Hepatocyte (in vitro differentiated cells): ENCODE results near the gene REELD1. TPM values are rescaled to one million over a fixed set of nuclear protein-coding genes. Genes with fewer than 3 reads are reported as not detected.
A peak's percentile ranks its signal among the peaks of the same experiment; 100 is the strongest.

Experiments
- DNase-seq: peaks from one replicate; pipeline ENCODE4 v3.0.0-alpha.2; 2016; ENCODE audit warnings: low spot score
- H2AFZ ChIP-seq: fragments of 200-600 bp; sonication (generic); 2 replicates; pipeline ENCODE4 v1.6.0; 2016; ENCODE audit warnings: antibody characterized with exemption, mild to moderate bottlenecking
- H3K27ac ChIP-seq: fragments of 200-600 bp; sonication (generic); 2 replicates; pipeline ENCODE4 v1.5.1; 2016; ENCODE audit warnings: mild to moderate bottlenecking
- H3K27me3 ChIP-seq: fragments of 200-600 bp; sonication (generic); 2 replicates; pipeline ENCODE4 v1.6.1; 2016
- H3K36me3 ChIP-seq: fragments of 200-600 bp; sonication (generic); replicated peaks from 2 replicates; pipeline ENCODE4 v1.5.1; 2016; ENCODE audit warnings: low read depth; ENCODE audit not compliant: insufficient read depth
- H3K4me1 ChIP-seq: fragments of 200-600 bp; sonication (generic); 2 replicates; pipeline ENCODE4 v1.5.1; 2016; ENCODE audit warnings: mild to moderate bottlenecking, moderate library complexity; ENCODE audit not compliant: insufficient read depth
- H3K4me2 ChIP-seq: fragments of 200-600 bp; sonication (generic); 2 replicates; pipeline ENCODE4 v1.6.0; 2016
- H3K4me3 ChIP-seq: fragments of 200-600 bp; sonication (generic); 2 replicates; pipeline ENCODE4 v1.5.1; 2016; ENCODE audit warnings: mild to moderate bottlenecking
- H3K79me2 ChIP-seq: fragments of 200-600 bp; sonication (generic); 2 replicates; pipeline ENCODE4 v1.6.0; 2017; ENCODE audit warnings: mild to moderate bottlenecking
- H3K9me2 ChIP-seq: fragments of 200-600 bp; sonication (generic); replicated peaks from 2 replicates; pipeline ENCODE4 v1.6.0; 2017; ENCODE audit warnings: mild to moderate bottlenecking; ENCODE audit not compliant: insufficient read depth
- H3K9me3 ChIP-seq: fragments of 200-600 bp; sonication (generic); 2 replicates; pipeline ENCODE4 v1.5.1; 2016; ENCODE audit warnings: low read depth, mild to moderate bottlenecking
- H4K20me1 ChIP-seq: fragments of 200-600 bp; sonication (generic); 2 replicates; pipeline ENCODE4 v1.6.0; 2016; ENCODE audit warnings: mild to moderate bottlenecking; ENCODE audit not compliant: insufficient read depth, poor library complexity, severe bottlenecking
- CTCF ChIP-seq: fragments of 200-600 bp; sonication (generic); IDR thresholded peaks from 2 replicates; pipeline ENCODE4 v1.5.1; 2016; ENCODE audit warnings: antibody characterized with exemption, mild to moderate bottlenecking; ENCODE audit not compliant: poor library complexity
- EZH2 ChIP-seq: fragments of 200-600 bp; sonication (generic); IDR thresholded peaks from 2 replicates; pipeline ENCODE4 v1.6.1; 2016; ENCODE audit warnings: antibody characterized with exemption, mild to moderate bottlenecking, borderline replicate concordance
- EZH2phosphoT487 ChIP-seq: fragments of 200-600 bp; sonication (generic); IDR thresholded peaks from one replicate; pipeline ENCODE4 v1.6.1; 2018; ENCODE audit warnings: antibody characterized with exemption, mild to moderate bottlenecking, low read depth, moderate library complexity; ENCODE audit not compliant: unreplicated experiment, severe bottlenecking
- WGBS: methylation state at CpG from one replicate; pipeline ENCODE4 v1.1.6; 2016; ENCODE audit warnings: low lambda C conversion rate; ENCODE audit errors: missing lambda C conversion rate; 5-methylcytosine and 5-hydroxymethylcytosine counted together
- polyA plus RNA-seq: library from polyadenylated mRNA; unstranded; fragments of >200 nt; fragmentation: Nextera tagmentation; extraction: Ambion mirVana; gene quantifications from 2 replicates; pipeline ENCODE4 v1.2.1, GENCODE V29; 2016
- total RNA-seq: library from RNA; depleted of rRNA; stranded (reverse); fragments of >200 nt; gene quantifications from 2 replicates; pipeline ENCODE4 v1.2.3, GENCODE V29; 2014

REELD1 gene
- total and polyA plus RNA-seq, 2 experiments from 2014 or later = not detected

GRCh38 chr4:146179784-146180370 is 34.5 kb upstream of the REELD1 start:
- Histone ChIP-seq H3K4me1 (peaks cover 29% of the 10 kb centered on the region), H3K79me2 (peaks cover 76% of the 10 kb centered on the region), H3K27me3 (no peaks in the 10 kb centered on the region), H2AFZ (no peak overlapping the region), H3K4me2 (peak overlapping the region; percentile 36), H3K27ac (no peak overlapping the region), H4K20me1 (peaks cover 19% of the 10 kb centered on the region), H3K9me2 (no peaks in the 10 kb centered on the region), H3K4me3 (no peak overlapping the region), H3K9me3 (no peaks in the 10 kb centered on the region), H3K36me3 (peaks cover 5% of the 10 kb centered on the region)
- no peak for TF ChIP-seq EZH2
- TF ChIP-seq CTCF = no peak
- no peak for TF ChIP-seq EZH2phosphoT487
- no peak for DNase-seq
- WGBS = 71% methylated on average over 7 of the region's 7 CpGs

- Histone ChIP-seq H3K9me2 (no peaks in the 10 kb centered on the region), H3K36me3 (peaks cover 5% of the 10 kb centered on the region), H3K9me3 (no peaks in the 10 kb centered on the region), H4K20me1 (peaks cover 15% of the 10 kb centered on the region), H2AFZ (no peak overlapping the region), H3K4me2 (no peak overlapping the region), H3K4me1 (peaks cover 20% of the 10 kb centered on the region), H3K79me2 (peaks cover 61% of the 10 kb centered on the region), H3K27ac (no peak overlapping the region), H3K27me3 (no peaks in the 10 kb centered on the region), H3K4me3 (no peak overlapping the region)
- 95% methylated on average over 3 of the region's 3 CpGs for WGBS
- TF ChIP-seq EZH2 = no peak
- no peak for TF ChIP-seq EZH2phosphoT487
- no peak for TF ChIP-seq CTCF
- no peak for DNase-seq
These were observed 31.9 kb upstream of the REELD1 start for GRCh38 chr4:146182443-146182842.

- Histone ChIP-seq H3K79me2 (peaks cover 54% of the 10 kb centered on the region), H3K27me3 (no peaks in the 10 kb centered on the region), H3K4me3 (no peak overlapping the region), H4K20me1 (peaks cover 12% of the 10 kb centered on the region), H2AFZ (no peak overlapping the region), H3K27ac (no peak overlapping the region), H3K4me1 (peaks cover 13% of the 10 kb centered on the region), H3K9me3 (no peaks in the 10 kb centered on the region), H3K4me2 (no peak overlapping the region), H3K9me2 (no peaks in the 10 kb centered on the region), H3K36me3 (peaks cover 5% of the 10 kb centered on the region)
- TF ChIP-seq CTCF = no peak
- TF ChIP-seq EZH2 = no peak
- TF ChIP-seq EZH2phosphoT487 = no peak
- WGBS = 90% methylated on average over 2 of the region's 2 CpGs
- DNase-seq = no peak
These were observed 31.1 kb upstream of the REELD1 start for GRCh38 chr4:146183209-146183608.
